Transverse colon (tissue), 4 donors: ENCODE data around the gene MAMDC4. TPM values are rescaled to one million over a fixed set of nuclear protein-coding genes. Genes with fewer than 3 reads are reported as not detected.
A peak's percentile ranks its signal among the peaks of the same experiment; 100 is the strongest.

Source experiments
- DNase-seq: peaks from one replicate; pipeline ENCODE4 v3.0.0-alpha.2; 2019
- H3K27ac ChIP-seq, 4 donors: fragments of 200-600 bp; sonication (generic); 2 replicates each; pipeline ENCODE4 v1.5.1; 2016 to 2018; ENCODE audit warnings: inconsistent platforms in 4 of 4
- H3K27me3 ChIP-seq: fragments of 200-600 bp; sonication (generic); 2 replicates; pipeline ENCODE4 v1.5.1; 2017; ENCODE audit warnings: inconsistent platforms
- H3K36me3 ChIP-seq, 4 donors: fragments of 200-600 bp; sonication (generic); 2 replicates each; pipeline ENCODE4 v1.5.1; 2017 to 2019; ENCODE audit warnings: inconsistent platforms in 4 of 4
- H3K4me1 ChIP-seq, 4 donors: fragments of 200-600 bp; sonication (generic); 2 replicates each; pipeline ENCODE4 v1.5.1; 2017 to 2020; ENCODE audit warnings: inconsistent platforms in 4 of 4
- H3K4me3 ChIP-seq, 4 donors: fragments of 200-600 bp; sonication (generic); 1 replicate in 1 of 4; 2 replicates in 3 of 4; pipeline versions ENCODE4 v1.5.1 to v1.6.1; 2017 to 2019; ENCODE audit warnings: inconsistent platforms in 4 of 4
- H3K9me3 ChIP-seq, 2 donors: fragments of 200-600 bp; sonication (generic); 2 replicates each; pipeline ENCODE4 v1.5.1; 2017 to 2019; ENCODE audit warnings: inconsistent platforms in 2 of 2
- CTCF ChIP-seq, 5 experiments: fragments of 200-600 bp in 3 of 5; fragments of 450-650 bp in 2 of 5; sonication (generic) in 3 of 5; IDR thresholded peaks; 1 replicate in 2 of 5; 2 replicates in 3 of 5; pipeline ENCODE4 v1.5.1; 2016 to 2017; ENCODE audit warnings: antibody characterized with exemption in 5 of 5, inconsistent platforms in 3 of 5, mild to moderate bottlenecking in 2 of 5, moderate library complexity in 1 of 5
- EP300 ChIP-seq: sonication (generic); formaldehyde crosslinking; IDR thresholded peaks from one replicate; pipeline ENCODE4 v1.6.1; 2017; ENCODE audit warnings: antibody characterized with exemption, low read depth
- POLR2A ChIP-seq: fragments of 450-650 bp; IDR thresholded peaks from one replicate; pipeline ENCODE4 v1.6.1; 2016; ENCODE audit warnings: antibody characterized with exemption, mild to moderate bottlenecking, moderate library complexity
- POLR2AphosphoS5 ChIP-seq, 3 donors: sonication (generic); formaldehyde crosslinking; IDR thresholded peaks; one replicate each; pipeline ENCODE4 v1.6.1; 2016; ENCODE audit warnings: antibody characterized with exemption in 3 of 3
- whole genome bisulfite sequencing, 2 donors: methylation state at CpG; one replicate each; pipeline ENCODE4 v1.1.5; 2018; ENCODE audit warnings: low coverage in 1 of 2; 5-methylcytosine and 5-hydroxymethylcytosine counted together
- in situ Hi-C, 4 donors: fragments of 200-750 bp; cut with MboI; loops; one replicate each; pipeline versions ENCODE4 v1.15.0 to v1.15.1; 2017; ENCODE audit warnings: low sequenced_read_pairs in 3 of 4, low pct_ligation_motif_present in 1 of 4, low pct_unique_long_range_greater_than_20kb in 1 of 4
- intact Hi-C: fragments of 100-400 bp; cut with DNase I; formaldehyde crosslinking; loops from one replicate; pipeline ENCODE4 v1.15.1; 2023; ENCODE audit warnings: low total_unique reads
- total RNA-seq, 4 donors: library from RNA; depleted of rRNA; stranded (reverse); fragments of >200 nt; gene quantifications; one replicate each; pipeline ENCODE4 v1.1.0, GENCODE V29; 2016

Gene MAMDC4
- total RNA-seq, 4 donors from 2014 or later: 11.4 to 52.5 (median 23.2) TPM

GRCh38 chr9:136805207-136805740 is 46.9 kb upstream of the MAMDC4 start:
- no peak overlapping the region for H3K4me3 ChIP-seq
- in situ Hi-C loops (no loop called here), intact Hi-C loops (no loop called here)
- DNase-seq: no peak
- no peak overlapping the region for H3K27ac ChIP-seq
- 90 to 92% methylated on average over 4 to 11 of the region's 12 CpGs for WGBS, 2 donors
- no peaks in the 10 kb centered on the region for H3K36me3 ChIP-seq
- H3K27me3 ChIP-seq: peaks cover 23% of the 10 kb centered on the region
- peak; percentile 2 for TF ChIP-seq POLR2A
- TF ChIP-seq CTCF (IDR thresholded peaks at IDR 0.05): no peak
- H3K4me1 ChIP-seq: peaks cover 24 to 47% (median 42%) of the 10 kb centered on the region in 4 donors
- H3K9me3 ChIP-seq: no peaks in the 10 kb centered on the region

DNA sequence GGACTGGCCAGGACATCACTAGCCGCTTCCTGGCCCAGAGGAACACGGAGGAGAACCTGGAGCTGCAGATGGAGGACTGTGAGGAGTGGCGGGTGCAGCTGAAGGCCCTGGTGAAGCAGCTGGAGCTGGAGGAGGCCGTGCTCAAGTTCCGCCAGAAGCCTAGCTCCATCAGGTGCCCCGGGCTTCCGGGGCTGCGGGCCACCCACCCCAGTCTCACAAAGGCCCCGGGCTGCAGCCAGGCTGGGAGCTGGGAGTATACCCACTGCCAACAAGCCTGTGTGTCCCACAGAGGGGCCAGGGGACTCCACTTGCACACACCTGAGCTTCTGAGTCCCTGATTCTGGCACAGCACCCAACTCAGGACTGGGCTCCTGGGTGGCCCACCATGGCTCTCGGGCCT is 46.1 kb upstream of the MAMDC4 start:
- in situ Hi-C loops: no loop called here
- WGBS, 2 donors: 98% methylated on average over 10 of the region's 10 CpGs; no CpG with 5 or more reads in 1 of the 2 donors
- no peak overlapping the region for H3K27ac ChIP-seq
- H3K36me3 ChIP-seq: no peaks in the 10 kb centered on the region
- no peaks in the 10 kb centered on the region for H3K9me3 ChIP-seq
- peaks cover 23 to 47% (median 35%) of the 10 kb centered on the region in 4 donors for H3K4me1 ChIP-seq
- intact Hi-C loops: no loop called here
- no peak for DNase-seq
- H3K4me3 ChIP-seq: no peak overlapping the region
- H3K27me3 ChIP-seq: peaks cover 15% of the 10 kb centered on the region
- TF ChIP-seq POLR2AphosphoS5 (IDR thresholded peaks at IDR 0.05) (no peak), EP300 (no peak), CTCF (IDR thresholded peaks at IDR 0.05) (no peak), POLR2A (no peak)

DNA sequence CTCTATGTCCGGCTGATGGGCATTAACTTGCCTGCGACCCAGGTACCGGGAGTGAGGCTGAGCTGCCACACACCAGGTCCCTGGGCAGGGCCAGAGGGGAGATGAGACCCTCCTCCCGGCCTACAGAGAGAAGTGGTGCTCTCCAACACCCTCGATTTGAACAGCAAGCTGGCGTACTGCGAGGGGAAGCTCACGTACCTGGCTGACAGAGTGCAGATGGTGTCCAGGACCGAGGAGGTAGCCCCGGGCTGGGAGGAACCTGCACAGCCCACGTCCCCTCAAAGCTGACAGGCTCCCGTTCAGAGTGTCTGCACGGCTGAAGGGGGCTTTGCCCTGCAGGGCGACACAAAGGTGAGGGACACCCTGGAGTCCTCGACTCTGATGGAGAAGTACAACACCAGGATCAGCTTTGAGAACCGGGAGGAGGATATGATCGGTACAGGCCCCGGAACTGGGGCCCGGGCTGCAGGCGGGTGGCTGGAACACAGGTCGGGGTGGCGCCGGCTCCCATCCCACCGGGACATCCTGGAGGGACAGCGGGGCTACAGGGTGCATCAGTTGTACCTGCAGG is 45.4 kb upstream of the MAMDC4 start:
- Histone ChIP-seq H3K36me3 (no peaks in the 10 kb centered on the region), H3K4me1 (peaks cover 23 to 42% (median 32%) of the 10 kb centered on the region in 4 donors), H3K9me3 (no peaks in the 10 kb centered on the region), H3K27me3 (peaks cover 9% of the 10 kb centered on the region), H3K27ac (peak overlapping the region; percentile 91 to 98 (median 94)), H3K4me3 (peak overlapping the region; percentile 34 to 99 (median 94))
- DNase-seq: peak; percentile 4
- 57% methylated on average over 25 of the region's 25 CpGs; no CpG with 5 or more reads in 1 of the 2 donors for WGBS, 2 donors
- intact Hi-C loops: no loop called here
- TF ChIP-seq CTCF (IDR thresholded peaks at IDR 0.05): no peak
- TF ChIP-seq POLR2A: no peak
- TF ChIP-seq EP300: no peak
- no peak for TF ChIP-seq POLR2AphosphoS5 (IDR thresholded peaks at IDR 0.05)
- in situ Hi-C loops: no loop called here

- 1% methylated on average over 30 of the region's 96 CpGs; no CpG with 5 or more reads in 1 of the 2 donors for WGBS, 2 donors
- H3K4me1 ChIP-seq: peaks cover 23 to 41% (median 31%) of the 10 kb centered on the region in 4 donors
- H3K36me3 ChIP-seq: no peaks in the 10 kb centered on the region
- DNase-seq: peak; percentile 81
- peak within 1 kb of the TSS; percentile 91 to 98 (median 94) for H3K27ac ChIP-seq
- no peaks in the 10 kb centered on the region for H3K9me3 ChIP-seq
- intact Hi-C loops (no loop called here), in situ Hi-C loops (no loop called here)
- peaks cover 1% of the 10 kb centered on the region for H3K27me3 ChIP-seq
- peak within 1 kb of the TSS; percentile 91 to 99 (median 95) for H3K4me3 ChIP-seq
- TF ChIP-seq EP300: no peak
- peak; percentile 67 for TF ChIP-seq POLR2A
- TF ChIP-seq POLR2AphosphoS5 (IDR thresholded peaks at IDR 0.05): peak; percentile 51 to 80 (median 67)
These were observed 44.7 kb upstream of the MAMDC4 start, which contains the start of gene RABL6 for GRCh38 chr9:136807281-136808074. Gene RABL6 (plus strand): TSS chr9:136807948. CDS start chr9:136808197, 249 bp downstream.
